RWPE1 (cell line): ENCODE measurements around the gene PHLDB3.

Source experiments
- CTCF ChIA-PET: fragments of 350-600 bp; sonication (Branson Sonifier 250); formaldehyde crosslinking; extraction: SDS; loops from one replicate; lab custom pipeline; 2021; lab: Yijun Ruan, JAX
- POLR2A ChIA-PET: fragments of 400-600 bp; formaldehyde crosslinking; extraction: SDS; loops from one replicate; lab custom pipeline; 2020; ENCODE audit warnings: antibody characterized with exemption; ENCODE audit not compliant: low non-redundant PET; lab: Yijun Ruan, JAX
- DNase-seq: peaks from one replicate; pipeline ENCODE4 v3.0.0; 2012; ENCODE audit warnings: low spot score
- H3K27ac ChIP-seq: fragments of 450-650 bp; 2 replicates; pipeline ENCODE4 v1.5.1; 2017
- TF ChIP-seq, protein P1 (sequence below): fragments of 450-650 bp; conservative IDR thresholded peaks from 2 replicates; pipeline ENCODE4 v1.5.1; 2017; ENCODE audit warnings: low read depth, mild to moderate bottlenecking

Gene PHLDB3

DNA sequence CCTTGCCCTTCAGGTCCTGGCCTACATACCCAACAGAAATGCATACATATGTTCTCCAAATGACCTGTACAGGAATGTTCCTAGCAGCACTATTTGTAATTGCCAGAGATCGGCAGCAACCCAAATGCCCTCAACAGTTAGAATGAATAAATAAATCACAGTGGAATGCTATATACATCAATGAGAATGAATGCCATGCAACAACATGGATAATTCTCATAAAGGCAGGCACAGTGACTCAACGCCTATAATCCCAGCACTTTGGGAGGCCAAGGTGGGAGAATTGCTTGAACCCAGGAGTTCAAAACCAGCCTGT is 71.2 kb downstream of the PHLDB3 start:
- ChIA-PET CTCF (interaction anchor here (0.6 to 1.5 kb wide), 7 partner anchors 9 to 95 kb away, joined by 3 to 11 read pairs (median 7); no protein-coding TSS in a partner anchor), POLR2A (no interaction called here)
- TF ChIP-seq, protein P1, sequence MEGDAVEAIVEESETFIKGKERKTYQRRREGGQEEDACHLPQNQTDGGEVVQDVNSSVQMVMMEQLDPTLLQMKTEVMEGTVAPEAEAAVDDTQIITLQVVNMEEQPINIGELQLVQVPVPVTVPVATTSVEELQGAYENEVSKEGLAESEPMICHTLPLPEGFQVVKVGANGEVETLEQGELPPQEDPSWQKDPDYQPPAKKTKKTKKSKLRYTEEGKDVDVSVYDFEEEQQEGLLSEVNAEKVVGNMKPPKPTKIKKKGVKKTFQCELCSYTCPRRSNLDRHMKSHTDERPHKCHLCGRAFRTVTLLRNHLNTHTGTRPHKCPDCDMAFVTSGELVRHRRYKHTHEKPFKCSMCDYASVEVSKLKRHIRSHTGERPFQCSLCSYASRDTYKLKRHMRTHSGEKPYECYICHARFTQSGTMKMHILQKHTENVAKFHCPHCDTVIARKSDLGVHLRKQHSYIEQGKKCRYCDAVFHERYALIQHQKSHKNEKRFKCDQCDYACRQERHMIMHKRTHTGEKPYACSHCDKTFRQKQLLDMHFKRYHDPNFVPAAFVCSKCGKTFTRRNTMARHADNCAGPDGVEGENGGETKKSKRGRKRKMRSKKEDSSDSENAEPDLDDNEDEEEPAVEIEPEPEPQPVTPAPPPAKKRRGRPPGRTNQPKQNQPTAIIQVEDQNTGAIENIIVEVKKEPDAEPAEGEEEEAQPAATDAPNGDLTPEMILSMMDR, result no peak
- H3K27ac ChIP-seq, result no peak overlapping the region
- DNase-seq, result no peak

DNA sequence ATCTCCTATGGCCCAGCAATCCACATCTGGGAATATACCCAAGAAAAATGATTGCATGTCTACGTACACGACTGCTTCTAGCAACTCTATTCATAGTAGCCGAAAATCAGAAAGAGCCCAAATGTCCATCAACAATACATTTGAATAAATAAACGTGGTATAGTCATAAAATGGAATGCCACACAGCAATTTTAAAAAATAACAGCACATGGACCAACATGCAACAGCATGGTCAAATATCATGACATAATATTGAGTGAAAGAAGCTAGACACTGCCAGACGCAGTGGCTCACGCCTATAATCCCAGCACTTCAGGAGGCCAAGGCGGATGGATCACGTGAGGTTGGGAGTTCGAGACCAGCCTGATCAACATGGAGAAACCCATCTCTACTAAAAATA is 73.6 kb downstream of the PHLDB3 start:
- no peak overlapping the region for H3K27ac ChIP-seq
- CTCF ChIA-PET, result interaction anchor here (0.7 kb wide), 1 partner anchor 49 kb away, joined by 5 read pairs; no protein-coding TSS in a partner anchor
- POLR2A ChIA-PET, result no interaction called here
- DNase-seq, result no peak
- TF ChIP-seq, protein P1, result no peak

DNA sequence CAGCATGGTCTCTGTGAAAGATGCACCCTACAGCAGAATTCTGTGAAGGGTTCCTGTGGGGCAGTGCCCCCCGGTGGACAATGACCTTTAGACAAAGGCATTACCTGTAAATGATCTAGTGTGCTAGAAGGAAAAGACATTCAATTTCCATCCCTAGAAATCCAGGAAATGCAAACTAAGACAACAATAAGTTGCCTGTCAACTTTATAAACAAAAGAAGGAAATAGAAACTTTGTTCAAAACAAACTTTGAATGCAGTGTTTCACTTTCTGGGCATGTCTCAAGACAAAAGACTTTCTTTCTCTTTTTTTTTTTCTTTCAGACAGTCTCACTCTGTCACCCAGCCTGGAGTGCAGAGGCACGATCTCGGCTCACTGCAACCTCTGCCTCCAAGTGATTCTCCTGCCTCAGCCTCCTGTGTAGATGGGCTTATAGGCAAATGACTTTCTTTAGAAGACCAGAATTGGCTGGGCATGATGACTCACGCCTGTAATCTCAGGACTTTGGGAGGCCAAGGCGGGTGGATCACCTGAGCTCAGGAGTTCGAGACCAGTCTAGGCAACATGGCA is 74.3 kb downstream of the PHLDB3 start:
- CTCF ChIA-PET, result interaction anchor here (0.7 kb wide), 1 partner anchor 48 kb away, joined by 5 read pairs; no protein-coding TSS in a partner anchor
- TF ChIP-seq, protein P1, result no peak
- POLR2A ChIA-PET, result no interaction called here
- no peak for DNase-seq
- H3K27ac ChIP-seq, result no peak overlapping the region

DNA sequence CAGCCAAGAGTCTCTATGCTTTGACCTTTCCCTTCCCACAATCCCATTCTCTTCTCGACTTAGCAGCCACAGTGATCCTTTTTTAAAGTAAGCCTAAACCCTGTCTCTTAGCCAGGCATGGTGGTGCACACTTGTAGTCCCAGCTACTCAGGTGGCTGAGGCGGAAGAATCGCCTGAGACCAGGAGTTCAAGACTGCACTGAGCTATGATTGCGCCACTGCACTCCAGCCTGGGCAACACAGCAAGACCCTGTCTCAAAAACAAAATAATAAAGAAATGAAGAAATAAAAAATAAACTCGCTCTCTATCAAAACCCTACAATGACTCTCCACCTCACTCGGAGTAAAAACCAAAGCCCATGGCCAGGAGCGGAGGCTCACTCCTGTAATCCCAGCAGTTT is 75.2 kb downstream of the PHLDB3 start:
- ChIA-PET CTCF (no interaction called here), POLR2A (no interaction called here)
- no peak for DNase-seq
- H3K27ac ChIP-seq, result no peak overlapping the region
- TF ChIP-seq, protein P1, result no peak

DNA sequence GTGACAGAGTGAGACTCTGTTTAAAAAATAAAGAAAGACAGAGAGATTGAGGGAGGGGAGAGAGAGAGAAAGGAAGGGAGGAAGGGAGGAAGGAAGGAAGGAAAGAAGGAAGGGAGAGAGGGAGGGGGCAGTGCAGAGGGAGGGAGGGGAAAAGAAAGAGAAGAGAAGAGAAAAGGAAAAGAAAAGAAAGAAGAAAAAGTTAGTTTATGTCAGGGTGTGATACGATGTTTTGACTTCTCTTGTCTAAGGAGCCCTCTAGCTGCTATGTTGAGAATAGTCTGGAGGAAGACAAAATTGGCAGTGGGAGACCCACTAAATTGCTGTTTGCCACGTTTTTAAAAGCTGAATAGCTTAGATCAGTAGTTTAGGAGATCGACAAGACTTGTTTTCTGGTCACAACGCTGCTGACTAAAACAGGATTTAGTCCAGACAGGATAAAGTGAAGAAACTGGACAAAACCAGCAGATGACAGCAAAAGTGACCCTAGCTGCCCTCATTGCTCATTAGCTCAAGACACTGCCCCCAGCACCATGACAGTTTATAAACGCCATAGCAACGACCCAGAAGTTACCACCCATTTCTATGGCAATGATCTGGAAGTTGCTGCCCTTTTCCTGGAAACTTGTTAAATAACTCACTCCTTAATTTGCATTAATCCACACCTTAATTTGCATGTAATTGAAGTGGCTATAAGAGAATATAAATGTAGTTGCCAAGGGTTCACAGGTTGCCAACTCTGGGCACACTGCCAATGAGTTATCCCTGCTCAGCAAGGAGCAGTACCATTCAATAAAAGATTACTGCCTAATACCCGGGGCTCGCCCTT is 78.8 kb downstream of the PHLDB3 start:
- POLR2A ChIA-PET, result no interaction called here
- no peak for DNase-seq
- TF ChIP-seq, protein P1, result peak; percentile 17; the same call in 1 of the 2 replicates
- peak overlapping the region; percentile 37 for H3K27ac ChIP-seq
- CTCF ChIA-PET, result interaction anchor here (0.6 to 1.4 kb wide), 3 partner anchors 9 to 1269 kb away, joined by 3 read pairs; no protein-coding TSS in a partner anchor
